ENCODE results near the gene PDE6B.

- TF ChIP-seq REST (IDR thresholded peaks at IDR 0.05; ENCODE audit: unreplicated experiment), result no peak
- no peak for TF ChIP-seq EZH2 (IDR thresholded peaks at IDR 0.05; ENCODE audit: low read depth, unreplicated experiment)
- TF ChIP-seq CTCF (conservative IDR thresholded peaks at IDR 0.05; ENCODE audit: low read depth in 2 of 2), result no peak
- TF ChIP-seq POLR2AphosphoS5 (IDR thresholded peaks at IDR 0.05; ENCODE audit: low read depth), result no peak
- TF ChIP-seq ETS1 (IDR thresholded peaks at IDR 0.05), result no peak
- TF ChIP-seq ZNF331 (CRISPR knock-in tag; IDR thresholded peaks at IDR 0.05; ENCODE audit: low read depth), result no peak
- no peak for TF ChIP-seq NANOG (IDR thresholded peaks at IDR 0.05; ENCODE audit: borderline replicate concordance)
Measured at GRCh38 chr4:657834-658667, 32.7 kb downstream of the PDE6B start.

All from GM23338 (cell line).